HG03571 (cell line): ENCODE data around the gene FKBP15.
"Not testable (repeated sequence)": the region's sequence is repeated elsewhere in the genome, so short reads cannot be mapped to it uniquely, and the experiment has no call there.

Source experiments
- ATAC-seq: cut with Tn5 transposase; IDR thresholded peaks from one replicate; pipeline ENCODE4 v1.9.1; 2021; ENCODE audit not compliant: unreplicated experiment

The FKBP15 gene, protein sequence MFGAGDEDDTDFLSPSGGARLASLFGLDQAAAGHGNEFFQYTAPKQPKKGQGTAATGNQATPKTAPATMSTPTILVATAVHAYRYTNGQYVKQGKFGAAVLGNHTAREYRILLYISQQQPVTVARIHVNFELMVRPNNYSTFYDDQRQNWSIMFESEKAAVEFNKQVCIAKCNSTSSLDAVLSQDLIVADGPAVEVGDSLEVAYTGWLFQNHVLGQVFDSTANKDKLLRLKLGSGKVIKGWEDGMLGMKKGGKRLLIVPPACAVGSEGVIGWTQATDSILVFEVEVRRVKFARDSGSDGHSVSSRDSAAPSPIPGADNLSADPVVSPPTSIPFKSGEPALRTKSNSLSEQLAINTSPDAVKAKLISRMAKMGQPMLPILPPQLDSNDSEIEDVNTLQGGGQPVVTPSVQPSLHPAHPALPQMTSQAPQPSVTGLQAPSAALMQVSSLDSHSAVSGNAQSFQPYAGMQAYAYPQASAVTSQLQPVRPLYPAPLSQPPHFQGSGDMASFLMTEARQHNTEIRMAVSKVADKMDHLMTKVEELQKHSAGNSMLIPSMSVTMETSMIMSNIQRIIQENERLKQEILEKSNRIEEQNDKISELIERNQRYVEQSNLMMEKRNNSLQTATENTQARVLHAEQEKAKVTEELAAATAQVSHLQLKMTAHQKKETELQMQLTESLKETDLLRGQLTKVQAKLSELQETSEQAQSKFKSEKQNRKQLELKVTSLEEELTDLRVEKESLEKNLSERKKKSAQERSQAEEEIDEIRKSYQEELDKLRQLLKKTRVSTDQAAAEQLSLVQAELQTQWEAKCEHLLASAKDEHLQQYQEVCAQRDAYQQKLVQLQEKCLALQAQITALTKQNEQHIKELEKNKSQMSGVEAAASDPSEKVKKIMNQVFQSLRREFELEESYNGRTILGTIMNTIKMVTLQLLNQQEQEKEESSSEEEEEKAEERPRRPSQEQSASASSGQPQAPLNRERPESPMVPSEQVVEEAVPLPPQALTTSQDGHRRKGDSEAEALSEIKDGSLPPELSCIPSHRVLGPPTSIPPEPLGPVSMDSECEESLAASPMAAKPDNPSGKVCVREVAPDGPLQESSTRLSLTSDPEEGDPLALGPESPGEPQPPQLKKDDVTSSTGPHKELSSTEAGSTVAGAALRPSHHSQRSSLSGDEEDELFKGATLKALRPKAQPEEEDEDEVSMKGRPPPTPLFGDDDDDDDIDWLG

DNA sequence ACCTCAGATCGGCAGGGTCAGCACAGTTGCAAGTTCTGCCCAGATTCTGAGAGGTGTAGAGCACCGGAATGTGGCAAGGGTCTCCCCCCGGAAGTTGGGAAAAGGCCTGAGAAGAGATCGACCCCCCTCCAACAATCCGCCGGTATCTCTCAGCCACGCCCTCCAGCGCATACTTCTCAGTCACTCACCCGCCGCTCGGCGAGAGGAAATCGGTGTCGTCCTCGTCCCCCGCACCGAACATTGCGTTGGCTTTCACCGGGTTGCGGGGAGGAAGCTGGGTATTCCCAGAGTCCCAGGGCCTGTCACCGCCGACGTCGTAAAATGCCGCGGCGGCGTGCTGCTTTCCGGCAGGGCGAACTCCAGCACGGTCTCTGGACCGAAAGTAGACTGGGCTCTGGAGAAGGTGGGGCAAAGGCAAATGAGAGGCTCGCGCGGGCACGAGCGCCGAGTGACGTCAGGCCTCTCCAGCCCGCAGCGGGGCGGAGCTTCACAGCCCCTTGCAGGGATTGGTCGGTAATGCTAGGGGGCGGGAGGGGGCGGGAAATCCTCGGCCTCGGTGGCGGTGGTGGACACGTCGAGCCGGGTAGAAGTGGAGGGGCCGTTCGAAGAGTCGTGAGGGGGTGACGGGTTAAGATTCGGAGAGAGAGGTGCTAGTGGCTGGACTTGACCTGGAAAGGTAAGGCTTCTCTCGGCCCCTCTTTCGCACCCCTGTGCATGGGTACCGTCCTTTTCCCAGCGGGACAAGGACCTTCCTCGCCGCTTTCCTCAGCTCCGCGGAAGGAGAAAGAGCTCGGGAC is at the start of gene FKBP15, which contains the start of gene SLC31A1:
TSS of gene FKBP15 (minus strand) at position 275 of the 797 bp plus-strand sequence. CDS start at position 241, 34 bp downstream.
TSS of gene SLC31A1 (plus strand) at position 542 of the 797 bp plus-strand sequence. CDS start 34,605 bp downstream, outside the sequence.
- ATAC-seq = peak; percentile 81

DNA sequence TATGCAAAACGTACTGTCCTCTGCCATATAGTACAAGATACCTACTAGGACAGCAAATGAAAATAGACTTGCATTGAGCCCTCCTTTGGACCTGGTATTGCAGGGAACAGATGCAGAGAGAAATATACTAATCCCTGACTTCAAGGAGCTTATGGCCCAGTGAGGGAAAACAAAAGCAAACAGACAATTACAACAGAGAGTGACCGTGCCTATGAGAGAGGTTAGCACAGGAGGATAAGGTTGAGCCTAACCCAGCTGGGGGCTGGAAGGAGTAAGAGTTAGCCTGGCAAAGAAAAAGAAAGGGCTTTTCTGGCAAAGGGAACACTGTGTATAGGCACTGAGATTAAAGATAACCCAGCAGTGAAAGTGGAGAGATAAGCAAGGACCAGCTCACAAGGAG is 48.8 kb upstream of the FKBP15 start:
- ATAC-seq = no peak

DNA sequence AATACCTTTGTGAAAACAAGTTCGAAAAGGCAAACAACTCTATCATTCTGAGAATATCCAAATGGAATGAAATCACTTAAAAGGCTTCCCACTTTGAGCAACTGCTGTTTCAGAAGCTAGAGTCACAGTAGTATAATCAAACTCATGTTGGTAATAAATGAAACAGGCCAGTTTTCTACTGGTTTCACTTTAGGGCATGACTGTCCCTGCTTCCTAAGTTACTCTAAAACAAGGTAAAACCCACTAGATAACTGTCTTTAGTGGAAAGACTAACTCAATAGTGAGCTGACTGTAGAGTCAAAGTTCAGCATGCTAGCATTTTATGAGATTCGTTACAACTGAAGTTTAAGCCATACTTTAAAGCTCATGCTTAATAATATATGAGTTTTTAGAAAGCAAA is 48.3 kb upstream of the FKBP15 start:
- ATAC-seq = no peak

DNA sequence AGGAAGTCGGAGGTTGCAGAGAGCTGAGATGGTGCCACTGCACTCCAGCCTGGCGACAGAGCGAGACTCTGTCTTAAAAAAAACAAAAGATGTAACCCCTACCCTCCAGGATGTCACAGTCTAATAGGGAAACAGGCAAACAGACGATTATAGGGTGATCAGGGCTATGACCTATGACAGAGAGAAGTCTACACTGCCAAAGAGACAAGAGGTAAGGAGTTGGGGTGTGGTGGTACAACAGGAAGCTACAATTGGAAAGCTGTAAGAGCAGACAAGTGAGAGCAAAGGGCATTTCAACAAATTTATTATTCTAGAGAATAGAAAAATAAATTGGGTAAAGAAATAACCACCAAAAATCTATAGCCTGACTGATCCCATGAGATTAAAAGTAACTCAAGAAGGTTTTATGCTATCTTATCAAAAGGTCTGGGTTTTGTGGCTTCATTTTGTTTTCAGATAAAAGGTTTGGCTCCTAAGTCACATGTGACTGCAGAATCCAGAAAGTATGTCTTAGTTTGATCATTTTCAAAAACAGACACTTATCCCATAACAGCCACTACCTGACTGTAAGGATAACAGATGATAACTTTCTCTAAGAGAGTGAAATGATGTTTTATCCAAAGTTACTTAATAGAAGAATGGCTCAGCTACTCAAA is 47.0 kb upstream of the FKBP15 start:
- ATAC-seq = no peak

DNA sequence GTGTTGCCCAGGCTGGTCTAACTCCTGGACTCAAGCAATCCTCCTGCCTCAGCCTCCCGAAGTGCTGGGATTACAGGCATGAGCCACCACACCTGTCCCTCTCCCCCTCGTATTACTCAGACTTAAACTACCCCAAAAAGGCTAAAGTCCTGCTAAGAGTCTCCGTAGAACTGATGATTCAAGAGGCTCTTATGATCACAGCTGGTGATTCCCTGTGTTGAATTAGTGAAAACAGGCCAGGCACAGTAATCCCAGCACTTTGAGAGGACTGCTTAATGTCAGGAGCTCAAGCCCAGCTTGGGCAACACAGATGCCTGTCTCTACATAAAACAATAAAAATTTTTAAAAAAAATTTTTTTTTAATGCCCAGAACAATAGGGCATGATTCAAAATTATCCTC is 45.1 kb upstream of the FKBP15 start:
- no peak for ATAC-seq

DNA sequence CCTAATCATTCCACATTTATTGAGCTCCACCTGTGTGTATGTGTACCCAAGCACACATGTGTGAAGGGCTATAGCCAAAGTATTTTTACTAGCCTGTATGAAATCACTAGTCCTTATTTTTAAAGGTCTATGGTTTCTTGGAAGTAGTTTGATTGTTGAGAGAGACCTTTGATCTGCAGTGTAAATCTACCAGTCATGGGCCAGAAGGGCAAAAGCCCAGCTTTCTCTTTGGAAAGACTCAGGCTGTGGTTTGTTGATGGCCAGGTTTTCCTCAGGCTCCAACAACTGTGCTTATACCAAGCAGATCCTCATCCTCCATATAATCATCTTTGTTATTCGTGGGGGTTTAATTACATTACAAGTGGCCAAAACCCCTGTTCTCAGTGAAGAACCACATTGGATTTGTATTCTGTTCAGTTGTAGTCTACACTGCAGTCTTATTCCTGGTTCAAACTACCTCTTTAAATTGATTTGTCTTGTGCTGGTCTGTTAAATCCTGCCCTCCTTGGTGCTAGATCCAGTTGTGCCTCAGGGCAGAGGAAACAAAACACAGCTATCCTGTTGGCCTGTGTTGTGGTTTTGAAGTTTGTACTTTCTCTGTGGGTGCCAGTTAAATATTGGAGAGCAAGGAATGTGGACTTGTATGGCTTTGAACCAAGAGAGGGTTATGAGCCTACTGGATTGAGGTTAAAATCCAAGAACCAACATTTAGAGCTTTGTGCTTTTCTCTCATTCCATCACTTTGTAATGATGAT is 41.0 kb upstream of the FKBP15 start:
- no peak for ATAC-seq

DNA sequence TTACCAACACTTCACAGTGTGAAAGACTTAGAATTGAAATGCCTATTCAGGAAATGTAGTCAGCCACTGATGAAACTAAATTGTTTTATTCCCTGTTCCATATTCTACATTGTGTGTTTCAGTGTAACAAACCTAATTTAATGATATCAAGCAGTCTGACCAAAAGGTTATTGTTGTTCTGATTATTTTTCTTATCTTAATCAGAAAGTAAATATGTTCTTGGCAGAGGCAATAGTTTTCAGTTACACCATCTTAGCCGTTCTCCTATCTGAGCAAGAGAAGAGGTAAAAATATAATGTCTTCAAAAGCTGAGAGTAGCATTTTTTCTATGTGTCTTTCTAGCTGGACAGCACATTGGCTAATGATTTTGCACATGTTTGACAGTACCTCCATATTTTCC is 37.2 kb upstream of the FKBP15 start:
- ATAC-seq = no peak

DNA sequence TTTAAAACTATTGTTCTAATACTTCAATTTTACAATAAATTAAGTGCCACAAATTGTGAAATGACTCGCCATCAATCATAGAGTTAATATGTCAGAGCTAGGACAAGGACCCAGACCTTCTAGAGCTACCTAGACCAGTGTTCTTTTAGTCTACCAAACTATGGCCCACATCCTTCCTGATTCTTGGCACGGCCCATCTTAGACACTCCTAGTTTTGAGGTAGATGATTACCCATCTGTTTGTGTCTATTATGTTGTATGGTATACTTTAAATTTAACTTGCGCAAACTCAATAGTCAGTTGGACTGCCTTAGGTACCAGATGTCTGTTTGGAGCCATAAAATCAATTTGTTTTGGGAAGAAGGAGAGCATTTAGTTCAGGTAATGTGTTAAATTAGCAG is 36.8 kb upstream of the FKBP15 start:
- no peak for ATAC-seq

DNA sequence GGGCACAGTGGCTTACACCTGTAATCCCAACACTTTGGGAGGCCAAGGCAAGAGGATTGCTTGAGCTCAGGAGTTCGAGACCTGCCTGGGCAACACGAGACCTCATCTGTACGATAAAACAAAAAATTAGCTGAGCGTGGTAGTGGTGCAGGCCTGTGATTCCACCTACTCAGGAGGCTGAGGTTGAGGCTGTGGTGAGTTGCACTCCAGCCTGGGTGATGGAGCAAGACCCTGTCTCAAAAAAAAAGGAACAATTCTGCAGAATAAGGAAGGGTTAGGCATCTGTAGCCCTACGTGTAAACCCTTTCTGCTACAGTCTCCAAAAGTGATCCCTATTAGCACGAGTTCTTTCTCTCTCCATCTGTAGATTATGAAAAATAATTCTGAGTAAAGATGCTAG is 34.4 kb upstream of the FKBP15 start:
- no peak for ATAC-seq

DNA sequence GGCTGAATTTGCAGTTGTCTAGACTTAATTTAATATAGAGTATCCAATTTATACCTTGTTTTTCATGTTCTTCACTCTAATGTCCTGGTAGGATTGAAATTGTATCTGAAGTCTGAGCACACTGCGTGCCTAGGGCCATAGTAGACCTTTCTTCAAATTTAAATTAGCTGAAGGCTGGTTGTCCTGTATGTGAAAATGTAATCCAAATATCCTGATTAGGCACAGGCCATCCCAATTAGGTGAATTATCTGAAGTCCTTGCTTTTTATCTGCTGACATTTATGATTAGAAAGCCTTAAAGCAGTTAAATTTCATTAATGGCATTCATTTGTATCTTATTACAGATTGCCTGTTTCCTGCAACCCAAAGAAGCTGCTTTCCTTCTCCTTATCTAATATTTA is 33.9 kb upstream of the FKBP15 start:
- ATAC-seq = no peak

DNA sequence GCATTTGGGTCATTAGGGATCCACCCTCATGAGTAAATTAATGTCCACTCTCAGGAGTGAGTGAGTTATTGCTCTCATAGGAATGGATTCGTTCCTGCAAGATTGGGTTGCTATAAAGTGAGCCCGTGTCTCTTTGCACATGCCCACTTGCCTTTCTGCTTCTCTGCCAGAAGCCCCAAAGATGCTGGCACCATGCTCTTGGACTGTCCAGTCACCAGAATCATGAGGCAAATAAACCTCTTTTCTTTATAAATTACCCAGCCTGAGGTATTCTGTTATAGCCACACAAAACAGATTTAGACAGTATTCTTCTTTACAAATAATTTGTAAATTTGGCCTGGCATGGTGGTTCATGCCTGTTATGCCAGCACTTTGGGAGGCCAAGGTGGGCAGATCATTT is 29.7 kb upstream of the FKBP15 start:
- ATAC-seq = no peak

DNA sequence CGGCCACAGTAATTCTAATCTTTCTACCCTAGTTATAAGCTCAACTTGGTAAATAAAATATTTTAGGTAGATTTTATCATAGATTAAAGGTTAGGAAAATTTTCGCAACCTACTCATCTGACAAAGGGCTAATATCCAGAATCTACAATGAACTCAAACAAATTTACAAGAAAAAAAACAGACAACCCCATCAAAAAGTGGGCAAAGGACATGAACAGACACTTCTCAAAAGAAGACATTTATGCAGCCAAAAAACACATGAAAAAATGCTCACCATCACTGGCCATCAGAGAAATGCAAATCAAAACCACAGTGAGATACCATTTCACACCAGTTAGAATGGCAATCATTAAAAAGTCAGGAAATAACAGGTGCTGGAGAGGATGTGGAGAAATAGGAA is 28.6 kb upstream of the FKBP15 start:
- ATAC-seq = not testable (repeated sequence)

DNA sequence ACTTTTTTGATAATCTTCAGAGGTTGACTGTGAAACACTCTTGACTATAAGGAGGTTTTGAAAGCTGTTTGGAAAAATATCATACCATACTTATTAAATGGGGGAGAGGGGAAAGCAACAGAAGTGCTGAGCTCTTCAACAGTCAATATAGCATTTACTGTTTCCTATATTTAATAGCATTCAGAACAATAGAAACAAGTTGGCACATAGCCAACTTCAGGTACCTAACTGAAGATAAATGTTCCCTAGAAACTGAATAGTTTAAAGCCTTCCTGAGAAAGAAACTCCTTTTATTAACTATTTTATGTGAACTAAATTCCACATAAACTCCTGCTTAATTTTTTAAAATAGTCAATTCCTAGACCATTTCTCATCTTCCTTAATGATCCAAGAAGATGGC is 26.6 kb upstream of the FKBP15 start:
- no peak for ATAC-seq

DNA sequence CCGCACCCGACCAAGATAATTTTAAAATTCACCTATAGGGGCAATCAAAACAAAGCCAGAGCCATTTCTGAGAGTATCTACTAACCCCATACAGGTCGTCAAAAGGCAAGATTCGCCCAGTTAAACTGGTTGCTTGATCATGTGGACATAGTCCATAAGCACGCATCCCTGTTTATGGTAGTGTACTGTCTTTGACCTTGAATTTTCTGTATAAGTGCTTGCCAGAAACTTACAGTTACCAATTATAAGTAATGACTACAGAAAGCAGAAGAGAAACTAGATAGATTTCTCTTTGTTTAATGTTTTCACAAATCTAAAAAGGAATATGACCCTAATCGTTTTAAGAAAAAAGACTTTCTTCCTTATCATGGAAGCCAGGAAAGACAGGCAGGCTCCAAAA is 25.9 kb upstream of the FKBP15 start:
- ATAC-seq = no peak

DNA sequence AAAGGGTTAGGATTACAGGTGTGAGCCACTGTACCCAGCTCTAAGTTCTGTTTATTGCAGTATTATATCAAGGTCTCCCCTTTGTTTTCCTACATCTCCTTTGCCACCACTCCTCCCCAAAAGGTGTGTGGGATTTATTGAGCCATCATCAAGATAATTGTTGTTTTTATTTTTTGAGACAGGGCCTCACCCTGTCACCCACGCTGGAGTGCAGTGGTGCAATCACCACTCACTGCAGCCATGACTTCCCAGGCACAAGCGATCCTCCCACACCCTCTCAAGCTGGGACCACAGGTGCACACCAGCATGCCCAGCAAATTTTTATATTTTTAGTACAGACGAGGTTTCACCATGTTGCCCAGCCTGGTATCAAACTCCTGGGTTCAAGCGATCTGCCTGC is 24.8 kb upstream of the FKBP15 start:
- ATAC-seq = no peak

DNA sequence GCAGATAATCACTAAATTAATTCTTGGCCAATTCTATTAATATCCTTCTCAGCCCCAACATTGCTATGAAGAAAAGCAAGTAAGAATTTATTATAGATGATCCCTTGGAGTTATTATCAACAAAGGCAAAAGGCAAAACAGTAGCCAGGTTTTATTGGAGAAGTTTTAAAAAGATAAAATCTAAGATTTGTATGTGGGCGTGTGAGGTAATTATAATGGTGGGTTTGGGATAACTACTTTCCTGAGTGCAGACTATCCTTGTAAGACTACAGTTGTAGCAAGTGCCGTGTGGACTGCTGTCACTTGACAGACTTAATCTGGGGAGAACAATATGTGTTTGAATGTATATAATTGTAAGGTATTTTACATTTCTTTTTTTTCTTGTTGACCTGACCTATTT is 23.5 kb upstream of the FKBP15 start:
- no peak for ATAC-seq

DNA sequence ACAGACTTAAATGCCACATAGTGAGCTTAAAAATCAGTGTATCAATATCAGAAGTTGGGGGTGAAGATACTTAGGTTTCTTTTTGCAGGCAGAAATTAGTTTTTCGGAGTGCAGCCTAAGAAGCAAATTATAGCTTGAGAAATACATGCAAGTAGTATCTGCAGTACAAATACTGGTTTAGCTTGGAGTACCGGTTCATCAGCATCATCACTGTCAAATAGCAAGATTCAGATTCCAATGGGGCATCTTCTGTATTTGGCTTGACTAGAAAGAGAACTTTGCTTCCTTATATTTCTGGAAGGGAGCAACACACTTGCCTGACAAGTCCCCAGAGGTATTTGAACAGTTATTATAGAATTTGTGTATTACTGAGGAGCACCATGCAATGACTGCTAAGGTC is 20.1 kb upstream of the FKBP15 start:
- ATAC-seq = no peak

DNA sequence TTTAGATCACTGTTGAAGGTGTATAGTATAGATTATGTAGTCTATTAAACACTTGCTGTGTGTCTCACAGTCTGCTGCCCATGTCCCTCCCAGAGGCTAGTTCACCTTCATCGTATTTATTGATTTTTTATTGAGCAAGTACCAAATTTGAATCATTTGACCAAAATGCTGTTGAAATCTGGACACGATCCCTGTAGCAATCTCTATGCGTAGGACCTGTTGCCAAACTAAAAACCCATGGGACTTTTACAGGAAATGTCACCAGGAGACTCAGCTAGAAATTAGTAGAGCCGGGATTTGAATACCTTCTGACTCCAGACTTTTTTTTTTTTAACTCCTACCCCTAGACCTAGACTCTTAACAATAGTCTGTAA is 17.8 kb upstream of the FKBP15 start:
- ATAC-seq = no peak

DNA sequence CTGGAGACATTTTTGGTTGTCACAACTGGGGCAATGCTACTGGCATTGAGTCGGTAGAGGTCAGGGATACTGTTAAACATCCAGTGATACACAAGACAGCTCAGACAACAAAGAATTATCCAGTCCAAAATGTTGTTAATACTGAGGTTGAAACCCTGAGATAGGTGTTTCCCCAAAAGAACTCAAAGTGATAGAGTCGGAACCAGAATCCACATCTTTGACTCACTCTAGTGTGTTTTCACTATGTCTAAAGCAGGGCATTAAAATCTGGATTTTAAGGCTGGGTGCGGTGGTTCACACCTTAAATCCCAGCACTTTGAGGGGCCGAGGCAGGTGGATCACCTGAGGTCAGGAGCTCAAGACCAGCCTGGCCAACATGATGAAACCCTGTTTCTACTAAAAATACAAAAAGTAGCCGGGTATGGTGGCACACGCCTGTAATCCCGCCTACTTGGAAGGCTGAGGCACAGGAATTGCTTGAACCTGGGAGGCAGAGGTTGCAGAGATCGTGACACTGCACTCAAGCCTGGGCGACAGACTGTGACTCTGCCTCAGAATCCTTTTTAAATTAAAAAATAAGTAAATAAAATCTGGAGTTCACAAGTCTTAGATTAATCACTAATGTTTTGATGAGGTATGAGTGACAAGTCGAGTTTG is 17.3 kb upstream of the FKBP15 start:
- no peak for ATAC-seq
